ENCODE results near the gene CCDC30. TPM values are rescaled to one million over a fixed set of nuclear protein-coding genes. Genes with fewer than 3 reads are reported as not detected.

The CCDC30 gene
- total and polyA plus RNA-seq, 10 of the 15 experiments (the other 5 are each of a cell fraction or from before 2014, with no cell fraction given) = 0.46 to 1.8 (median 1.0) TPM

GRCh38 chr1:42592811-42593210 is 129.7 kb downstream of the CCDC30 start:
- no peaks in the 10 kb centered on the region for H4K20me1 ChIP-seq (ENCODE audit: control insufficient read depth, insufficient read depth)
- no peaks in the 10 kb centered on the region for H3K4me1 ChIP-seq (ENCODE audit: control insufficient read depth, insufficient read depth, low read length)
- SMC1A ChIA-PET (ENCODE audit: uncharacterized antibody, unreplicated experiment) = interaction anchor here (1.3 kb wide), 1 partner anchor 12 kb away, joined by 3 read pairs; no protein-coding TSS in a partner anchor
- POLR2A ChIA-PET = interaction anchor here (0.6 kb wide), 1 partner anchor 18 kb away, joined by 4 read pairs; no protein-coding TSS in a partner anchor
- no peak for TF ChIP-seq EZH2 (IDR thresholded peaks at IDR 0.05; ENCODE audit: borderline replicate concordance, control insufficient read depth, low read depth, low read length)
- no peak for TF ChIP-seq RAD51 (IDR thresholded peaks at IDR 0.05)
- TF ChIP-seq NFXL1 (IDR thresholded peaks at IDR 0.05; ENCODE audit: borderline replicate concordance) = no peak
- no peak for TF ChIP-seq NBN (IDR thresholded peaks at IDR 0.05)
- no peak for TF ChIP-seq MXI1 (IDR thresholded peaks at IDR 0.05; ENCODE audit: low read depth, low read length)
- no peak for TF ChIP-seq SMAD5 (IDR thresholded peaks at IDR 0.05; ENCODE audit: low read depth)
- no peak for TF ChIP-seq NR2C2 (IDR thresholded peaks at IDR 0.05; ENCODE audit: borderline replicate concordance, control insufficient read depth, insufficient read length, low read depth)
- TF ChIP-seq SP1 (IDR thresholded peaks at IDR 0.05; ENCODE audit: low read depth, low read length) = no peak
- H3K4me2 ChIP-seq (ENCODE audit: control insufficient read depth, insufficient read depth) = no peak overlapping the region
- ATAC-seq (no peak), FAIRE-seq (no peak), DNase-seq (ENCODE audit: low read depth, low spot score) (no peak)
- in situ Hi-C loops (cut with MboI) = loop anchor here (10.0 kb wide), 1 partner anchor 142 kb away; no protein-coding TSS in a partner anchor
- no peak overlapping the region for H2AFZ ChIP-seq (ENCODE audit: control insufficient read depth, low read depth, low read length)
- H3K4me3 ChIP-seq = no peak overlapping the region
- CTCF ChIA-PET = interaction anchor here (1.5 kb wide), 1 partner anchor 15 kb away, joined by 3 read pairs; no protein-coding TSS in a partner anchor
- 31% methylated on average over 3 of the region's 3 CpGs for WGBS (ENCODE audit: insufficient coverage, insufficient replicate concordance, low lambda C conversion rate, missing lambda C conversion rate)
- H3K79me2 ChIP-seq (ENCODE audit: control insufficient read depth, insufficient read depth, low read length) = no peaks in the 10 kb centered on the region
- no peaks in the 10 kb centered on the region for H3K27me3 ChIP-seq (replicated peaks in 1 of 2; ENCODE audit: control insufficient read depth in 2 of 2, insufficient read depth in 2 of 2, low read length in 1 of 2)
- RAD21 ChIA-PET (ENCODE audit: unreplicated experiment) = interaction anchor here (0.8 kb wide), 1 partner anchor 98 kb away, joined by 3 read pairs; no protein-coding TSS in a partner anchor
- no peaks in the 10 kb centered on the region; the same call in 1 of the 3 replicates for H3K9me3 ChIP-seq (replicated peaks; ENCODE audit: control insufficient read depth, insufficient read depth, low read length)
- no peaks in the 10 kb centered on the region for H3K36me3 ChIP-seq (ENCODE audit: control insufficient read depth in 2 of 2, insufficient read depth in 2 of 2, low read length in 1 of 2)
- intact Hi-C loops (cut with micrococcal nuclease; ENCODE audit: unreplicated experiment) = no loop called here
- H3K9ac ChIP-seq (ENCODE audit: control insufficient read depth, insufficient read depth, low read length) = no peak overlapping the region
- BruUV-seq (replicated peaks) = no TSS peak
- no peak overlapping the region for H3K27ac ChIP-seq (ENCODE audit: control insufficient read depth, insufficient read depth)

Measured in GM12878 (cell line).